ENCODE results near the gene NQO2. TPM values are rescaled to one million over a fixed set of nuclear protein-coding genes. Genes with fewer than 3 reads are reported as not detected.
A peak's percentile ranks its signal among the peaks of the same experiment; 100 is the strongest.
"Not testable (repeated sequence)": the region's sequence is repeated elsewhere in the genome, so short reads cannot be mapped to it uniquely, and the experiment has no call there.

Gene NQO2
- total RNA-seq, 4 donors from 2014 or later = 24.4 to 40.5 (median 36.7) TPM

DNA sequence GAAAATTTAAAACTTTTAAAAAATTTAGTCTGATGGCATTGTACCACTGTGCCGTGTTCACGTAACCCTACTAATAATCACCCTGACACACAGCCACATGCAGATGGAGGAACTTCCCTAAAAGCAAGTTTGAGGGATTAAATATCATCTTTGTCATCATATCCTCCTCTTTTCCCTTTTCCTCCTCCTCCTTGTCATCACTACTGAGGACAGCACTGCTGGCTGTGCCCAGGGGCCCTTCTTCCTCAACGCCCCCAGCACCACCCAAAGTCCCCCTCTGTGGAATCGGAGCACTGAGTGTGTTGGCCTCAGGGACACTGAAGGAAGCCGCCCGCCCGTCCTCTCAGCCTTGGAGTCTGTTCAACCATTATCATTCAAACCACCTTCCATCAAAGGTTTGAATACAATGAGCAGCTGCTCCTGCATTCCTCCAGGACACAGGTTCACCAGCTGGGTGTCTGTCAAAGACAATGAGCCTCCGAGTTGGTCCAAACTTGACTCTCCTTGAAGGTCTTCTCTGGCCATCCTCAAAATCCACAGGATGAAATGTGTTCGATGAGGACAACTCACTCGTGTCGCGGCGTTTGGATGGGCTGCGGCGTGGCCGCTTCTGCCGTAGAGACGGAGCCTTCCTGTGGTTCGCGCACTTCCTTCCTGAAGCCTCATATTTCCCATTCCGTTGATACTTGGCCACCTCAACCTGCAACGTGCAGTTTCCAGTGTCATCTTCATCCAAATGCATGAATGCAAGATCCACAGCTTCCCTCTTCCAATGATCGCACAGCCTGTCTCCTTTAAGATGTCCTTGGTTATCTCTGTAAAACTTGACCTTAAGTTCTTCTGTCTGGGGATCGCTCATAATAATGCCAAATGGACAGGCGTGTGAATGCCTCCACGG lies 23.3 kb downstream of the NQO2 start:
- no peak for DNase-seq (ENCODE audit: low spot score in 2 of 2)
- peak overlapping the region; percentile 33 for H3K4me3 ChIP-seq (ENCODE audit: low read depth, poor library complexity, severe bottlenecking)
- TF ChIP-seq POLR2A (IDR thresholded peaks at IDR 0.05) = no peak
- TF ChIP-seq, protein P1, sequence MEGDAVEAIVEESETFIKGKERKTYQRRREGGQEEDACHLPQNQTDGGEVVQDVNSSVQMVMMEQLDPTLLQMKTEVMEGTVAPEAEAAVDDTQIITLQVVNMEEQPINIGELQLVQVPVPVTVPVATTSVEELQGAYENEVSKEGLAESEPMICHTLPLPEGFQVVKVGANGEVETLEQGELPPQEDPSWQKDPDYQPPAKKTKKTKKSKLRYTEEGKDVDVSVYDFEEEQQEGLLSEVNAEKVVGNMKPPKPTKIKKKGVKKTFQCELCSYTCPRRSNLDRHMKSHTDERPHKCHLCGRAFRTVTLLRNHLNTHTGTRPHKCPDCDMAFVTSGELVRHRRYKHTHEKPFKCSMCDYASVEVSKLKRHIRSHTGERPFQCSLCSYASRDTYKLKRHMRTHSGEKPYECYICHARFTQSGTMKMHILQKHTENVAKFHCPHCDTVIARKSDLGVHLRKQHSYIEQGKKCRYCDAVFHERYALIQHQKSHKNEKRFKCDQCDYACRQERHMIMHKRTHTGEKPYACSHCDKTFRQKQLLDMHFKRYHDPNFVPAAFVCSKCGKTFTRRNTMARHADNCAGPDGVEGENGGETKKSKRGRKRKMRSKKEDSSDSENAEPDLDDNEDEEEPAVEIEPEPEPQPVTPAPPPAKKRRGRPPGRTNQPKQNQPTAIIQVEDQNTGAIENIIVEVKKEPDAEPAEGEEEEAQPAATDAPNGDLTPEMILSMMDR (IDR thresholded peaks at IDR 0.05) = no peak
- 36 to 38% methylated on average over 26 of the region's 26 CpGs for WGBS, 2 donors
- intact Hi-C loops (cut with DNase I; ENCODE audit: low total_unique reads) = no loop called here

GRCh38 chr6:3023663-3024483 lies 24.2 kb downstream of the NQO2 start:
- TF ChIP-seq POLR2A (IDR thresholded peaks at IDR 0.05) = peak in 1 of 2 donors; percentile 13
- TF ChIP-seq, protein P1 (IDR thresholded peaks at IDR 0.05) = no peak
- peak overlapping the region; percentile 33 for H3K4me3 ChIP-seq (ENCODE audit: low read depth, poor library complexity, severe bottlenecking)
- intact Hi-C loops (cut with DNase I; ENCODE audit: low total_unique reads) = no loop called here
- WGBS, 2 donors = 14 to 15% methylated on average over 30 to 32 of the region's 32 CpGs
- peak; percentile 94 to 99 for DNase-seq (ENCODE audit: low spot score in 2 of 2)

DNA sequence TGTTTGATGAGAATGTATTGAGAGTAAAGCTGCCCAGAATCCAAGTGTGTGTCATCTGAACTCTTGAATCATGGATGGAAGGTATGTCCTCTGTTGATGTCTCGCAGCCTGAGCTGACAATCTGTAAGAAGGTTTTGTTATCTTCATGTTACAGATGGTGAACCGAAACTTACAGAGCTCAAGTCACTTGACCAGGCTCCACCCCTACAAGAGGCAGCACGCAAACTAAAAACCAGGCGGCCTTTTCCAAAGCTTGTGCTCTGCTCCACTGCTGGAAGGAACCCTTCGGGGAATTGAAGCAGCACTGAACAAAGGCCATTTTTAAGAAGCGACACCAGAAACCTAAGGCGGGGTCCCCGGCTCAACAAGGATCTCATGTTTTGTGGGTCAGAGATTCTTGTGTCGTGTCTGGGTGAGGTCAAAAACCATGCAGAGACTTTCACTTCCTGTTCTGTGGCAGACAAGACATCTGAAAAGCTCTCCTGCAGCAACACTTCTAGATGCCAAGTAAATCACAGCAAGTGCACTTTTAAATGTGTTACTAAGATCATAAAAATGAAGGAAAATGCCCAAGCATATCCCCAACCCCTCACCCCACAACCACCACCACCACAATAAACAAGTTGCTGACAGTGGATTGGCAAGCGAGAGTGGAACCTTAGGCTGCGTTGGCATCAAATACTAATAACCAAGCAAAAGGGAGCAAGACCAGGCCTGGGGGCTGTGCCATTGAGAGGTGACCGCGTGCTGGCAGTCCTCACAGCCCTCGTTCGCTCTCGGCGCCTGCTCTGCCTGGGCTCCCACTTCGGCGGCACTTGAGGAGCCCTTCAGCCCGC lies 27.3 kb downstream of the NQO2 start:
- TF ChIP-seq POLR2A (IDR thresholded peaks at IDR 0.05) = no peak
- TF ChIP-seq, protein P1 (IDR thresholded peaks at IDR 0.05) = no peak
- WGBS, 2 donors = 80 to 83% methylated on average over 18 to 20 of the region's 20 CpGs
- intact Hi-C loops (cut with DNase I; ENCODE audit: low total_unique reads) = no loop called here
- no peak for DNase-seq (ENCODE audit: low spot score in 2 of 2)
- H3K4me3 ChIP-seq (ENCODE audit: low read depth, poor library complexity, severe bottlenecking) = no peak overlapping the region

DNA sequence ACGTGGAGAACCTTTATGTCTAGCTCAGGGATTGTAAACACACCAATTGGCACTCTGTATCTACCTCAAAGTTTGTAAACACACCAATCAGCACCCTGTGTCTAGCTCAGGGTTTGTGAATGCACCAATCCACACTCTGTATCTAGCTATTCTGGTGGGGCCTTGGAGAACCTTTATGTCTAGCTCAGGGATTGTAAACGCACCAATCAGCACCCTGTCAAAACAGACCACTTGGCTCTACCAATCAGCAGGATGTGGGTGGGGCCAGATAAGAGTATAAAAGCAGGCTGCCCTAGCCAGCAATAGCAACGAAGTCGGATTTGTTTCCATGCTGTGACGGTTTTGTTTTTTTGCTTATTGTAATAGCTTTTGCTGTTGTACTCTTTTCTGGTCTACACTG lies 28.5 kb downstream of the NQO2 start:
- H3K4me3 ChIP-seq (ENCODE audit: low read depth, poor library complexity, severe bottlenecking); DNase-seq (ENCODE audit: low spot score in 2 of 2); intact Hi-C loops (cut with DNase I; ENCODE audit: low total_unique reads): not testable (repeated sequence)
- 82 to 85% methylated on average over 5 of the region's 5 CpGs for WGBS, 2 donors

GRCh38 chr6:3031857-3032640 lies 32.4 kb downstream of the NQO2 start:
- peak in 1 of 2 donors; percentile 73 for DNase-seq (ENCODE audit: low spot score in 2 of 2)
- WGBS, 2 donors = 60 to 72% methylated on average over 14 to 15 of the region's 15 CpGs
- intact Hi-C loops (cut with DNase I; ENCODE audit: low total_unique reads) = no loop called here
- TF ChIP-seq, protein P1 (IDR thresholded peaks at IDR 0.05) = no peak
- no peak for TF ChIP-seq POLR2A (IDR thresholded peaks at IDR 0.05)
- no peak overlapping the region for H3K4me3 ChIP-seq (ENCODE audit: low read depth, poor library complexity, severe bottlenecking)

All from lower leg skin (tissue), 4 donors.